SU-DHL-6 (cell line): ENCODE measurements around the gene TFE3.

Experiments
- H2AFZ ChIP-seq: fragments of 200-600 bp; sonication (generic); 2 replicates; pipeline ENCODE4 v1.6.1; 2014; ENCODE audit warnings: low read depth, mild to moderate bottlenecking, moderate library complexity, mixed read lengths, antibody characterized with exemption, low read length; ENCODE audit not compliant: severe bottlenecking
- H3F3A ChIP-seq: fragments of 200-600 bp; shearing (Covaris generic); 2 replicates; pipeline ENCODE4 v1.6.0; 2016; ENCODE audit warnings: antibody characterized with exemption, mild to moderate bottlenecking; ENCODE audit not compliant: insufficient read depth
- H3K27ac ChIP-seq: fragments of 200-600 bp; sonication (generic); 2 replicates; pipeline ENCODE4 v1.5.1; 2016; ENCODE audit warnings: low read depth, mild to moderate bottlenecking, low read length, moderate library complexity, mixed read lengths
- H3K27me3 ChIP-seq: fragments of 200-600 bp; sonication (generic), shearing (Covaris generic); 2 replicates; pipeline ENCODE4 v1.6.0; 2014; ENCODE audit warnings: mild to moderate bottlenecking, low read length
- H3K36me3 ChIP-seq: fragments of 200-600 bp; sonication (generic); 2 replicates; pipeline ENCODE4 v1.6.1; 2014; ENCODE audit warnings: mild to moderate bottlenecking, low read length, mixed read lengths
- H3K4me2 ChIP-seq: fragments of 300-600, 200-600 bp; shearing (Covaris generic), sonication (generic); 2 replicates; pipeline ENCODE4 v1.6.0; 2014; ENCODE audit warnings: low read length, low read depth, mild to moderate bottlenecking; ENCODE audit not compliant: poor library complexity, severe bottlenecking
- H3K4me3 ChIP-seq: fragments of 200-600 bp; sonication (generic); 2 replicates; pipeline ENCODE4 v1.5.1; 2014; ENCODE audit warnings: antibody characterized with exemption, low read length, mild to moderate bottlenecking, mixed read lengths; ENCODE audit not compliant: insufficient read depth, poor library complexity, severe bottlenecking
- H3K79me2 ChIP-seq: fragments of 200-600 bp; sonication (generic); 2 replicates; pipeline ENCODE4 v1.6.1; 2014; ENCODE audit warnings: mild to moderate bottlenecking, low read length, moderate library complexity; ENCODE audit not compliant: insufficient read depth
- H3K9ac ChIP-seq: fragments of 200-600 bp; sonication (generic); 2 replicates; pipeline ENCODE4 v1.7.0; 2014; ENCODE audit warnings: mild to moderate bottlenecking, low read length
- H3K9me2 ChIP-seq: fragments of 200-600 bp; sonication (generic); replicated peaks from 2 replicates; pipeline ENCODE4 v1.6.1; 2014; ENCODE audit warnings: low read length; ENCODE audit not compliant: insufficient read depth
- H3K9me3 ChIP-seq: fragments of 200-600 bp; sonication (generic); 2 replicates; pipeline ENCODE4 v1.6.1; 2014; ENCODE audit warnings: low read length, mixed read lengths; ENCODE audit not compliant: insufficient read depth
- H4K20me1 ChIP-seq: fragments of 200-600 bp; sonication (generic); 2 replicates; pipeline ENCODE4 v1.6.1; 2014; ENCODE audit warnings: low read depth, mild to moderate bottlenecking, antibody characterized with exemption, low read length, moderate library complexity, mixed read lengths
- EZH2phosphoT487 ChIP-seq: fragments of 200-600 bp; sonication (generic), shearing (Covaris generic); conservative IDR thresholded peaks from 2 replicates; pipeline ENCODE4 v1.6.1; 2018; ENCODE audit warnings: mild to moderate bottlenecking, antibody characterized with exemption, low read length, moderate library complexity, mixed read lengths
- TF ChIP-seq, protein P1 (sequence below): fragments of 200-600 bp; sonication (generic); IDR thresholded peaks from one replicate; pipeline ENCODE4 v1.5.1; 2017; ENCODE audit warnings: antibody characterized with exemption, mild to moderate bottlenecking, low read length, moderate library complexity; ENCODE audit not compliant: insufficient read depth, poor library complexity, severe bottlenecking

Gene TFE3

GRCh38 chrX:49043220-49043986, at the start of gene TFE3:
TSS of gene TFE3 (minus strand) at chrX:49043357. CDS start at chrX:49043226, 131 bp downstream.
- no peaks in the 10 kb centered on the region for H3K36me3 ChIP-seq

GRCh38 chrX:49089553-49089952, 46.4 kb upstream of the TFE3 start:
- Histone ChIP-seq H2AFZ (no peak overlapping the region), H3K27me3 (no peaks in the 10 kb centered on the region), H3K9ac (no peak overlapping the region), H3K36me3 (no peaks in the 10 kb centered on the region), H3K79me2 (no peaks in the 10 kb centered on the region), H3K4me2 (no peak overlapping the region), H3K4me3 (no peak overlapping the region), H3F3A (no peaks in the 10 kb centered on the region), H3K9me2 (no peaks in the 10 kb centered on the region), H3K9me3 (no peaks in the 10 kb centered on the region), H3K27ac (no peak overlapping the region), H4K20me1 (no peaks in the 10 kb centered on the region)
- TF ChIP-seq, protein P1, sequence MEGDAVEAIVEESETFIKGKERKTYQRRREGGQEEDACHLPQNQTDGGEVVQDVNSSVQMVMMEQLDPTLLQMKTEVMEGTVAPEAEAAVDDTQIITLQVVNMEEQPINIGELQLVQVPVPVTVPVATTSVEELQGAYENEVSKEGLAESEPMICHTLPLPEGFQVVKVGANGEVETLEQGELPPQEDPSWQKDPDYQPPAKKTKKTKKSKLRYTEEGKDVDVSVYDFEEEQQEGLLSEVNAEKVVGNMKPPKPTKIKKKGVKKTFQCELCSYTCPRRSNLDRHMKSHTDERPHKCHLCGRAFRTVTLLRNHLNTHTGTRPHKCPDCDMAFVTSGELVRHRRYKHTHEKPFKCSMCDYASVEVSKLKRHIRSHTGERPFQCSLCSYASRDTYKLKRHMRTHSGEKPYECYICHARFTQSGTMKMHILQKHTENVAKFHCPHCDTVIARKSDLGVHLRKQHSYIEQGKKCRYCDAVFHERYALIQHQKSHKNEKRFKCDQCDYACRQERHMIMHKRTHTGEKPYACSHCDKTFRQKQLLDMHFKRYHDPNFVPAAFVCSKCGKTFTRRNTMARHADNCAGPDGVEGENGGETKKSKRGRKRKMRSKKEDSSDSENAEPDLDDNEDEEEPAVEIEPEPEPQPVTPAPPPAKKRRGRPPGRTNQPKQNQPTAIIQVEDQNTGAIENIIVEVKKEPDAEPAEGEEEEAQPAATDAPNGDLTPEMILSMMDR, result no peak
- no peak for TF ChIP-seq EZH2phosphoT487

More at GRCh38 chrX:49043220-49043986, at the start of gene TFE3:
- no peaks in the 10 kb centered on the region for H3K79me2 ChIP-seq
- no peak for TF ChIP-seq EZH2phosphoT487
- TF ChIP-seq, protein P1, result peak; percentile 19
- H3K9me2 ChIP-seq, result no peaks in the 10 kb centered on the region
- H4K20me1 ChIP-seq, result no peaks in the 10 kb centered on the region
- no peaks in the 10 kb centered on the region for H3F3A ChIP-seq
- H2AFZ ChIP-seq, result peak within 1 kb of the TSS; percentile 98
- no peaks in the 10 kb centered on the region for H3K9me3 ChIP-seq
- H3K4me2 ChIP-seq, result peak within 1 kb of the TSS; percentile 76
- H3K4me3 ChIP-seq, result peak within 1 kb of the TSS; percentile 64
- no peak within 1 kb of the TSS for H3K27ac ChIP-seq
- peak within 1 kb of the TSS; percentile 67 for H3K9ac ChIP-seq
- no peaks in the 10 kb centered on the region for H3K27me3 ChIP-seq

- Histone ChIP-seq H3K27me3 (no peaks in the 10 kb centered on the region), H4K20me1 (no peaks in the 10 kb centered on the region), H3K79me2 (no peaks in the 10 kb centered on the region), H3K9ac (no peak overlapping the region), H3K9me3 (no peaks in the 10 kb centered on the region), H3F3A (no peaks in the 10 kb centered on the region), H3K9me2 (no peaks in the 10 kb centered on the region), H3K4me3 (no peak overlapping the region), H3K36me3 (no peaks in the 10 kb centered on the region), H3K27ac (no peak overlapping the region), H2AFZ (no peak overlapping the region), H3K4me2 (no peak overlapping the region)
- no peak for TF ChIP-seq EZH2phosphoT487
- TF ChIP-seq, protein P1, result no peak
Measured at GRCh38 chrX:49082271-49082871, 39.2 kb upstream of the TFE3 start.
